NCI-H2107 treated with DMSO at 0.1 percent for 48 hours (cell line): ENCODE data around the gene DNAJC1.

ENCODE experiments used
- DNase-seq: peaks from one replicate; lab custom pipeline; 2025; ENCODE audit not compliant: unreplicated experiment; lab: John Stamatoyannopoulos, UW

The DNAJC1 gene

GRCh38 chr10:22010539-22010938, 7.0 kb upstream of the DNAJC1 start:
- no peak for DNase-seq

- no peak for DNase-seq
These were observed 2.9 kb upstream of the DNAJC1 start for GRCh38 chr10:22006379-22006884.

DNA sequence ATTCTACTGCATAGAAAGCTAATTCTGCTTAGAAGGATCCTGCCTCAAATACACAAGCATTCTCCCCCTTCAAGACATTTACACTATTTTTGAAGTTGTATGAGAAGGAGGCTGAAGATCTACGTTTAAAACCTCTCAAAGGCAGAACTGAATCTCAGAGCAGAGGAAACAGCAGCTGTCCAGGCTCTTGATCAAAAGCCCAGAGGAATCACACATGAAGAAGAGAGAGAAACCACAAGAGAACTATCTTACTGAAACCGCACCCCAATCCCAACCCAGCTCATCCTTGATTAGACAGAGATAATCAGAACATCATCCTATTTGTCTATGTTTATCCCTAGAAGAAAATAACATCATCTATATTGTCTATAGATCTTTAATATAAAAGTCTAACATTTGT, 2.2 kb upstream of the DNAJC1 start:
- no peak for DNase-seq

- no peak for DNase-seq
These were observed 393 bp upstream of the DNAJC1 start for GRCh38 chr10:22003964-22004281.

GRCh38 chr10:22002591-22003176, 846 bp downstream of the DNAJC1 start:
- no peak for DNase-seq

GRCh38 chr10:21995557-21995956, 8.0 kb downstream of the DNAJC1 start:
- no peak for DNase-seq

DNA sequence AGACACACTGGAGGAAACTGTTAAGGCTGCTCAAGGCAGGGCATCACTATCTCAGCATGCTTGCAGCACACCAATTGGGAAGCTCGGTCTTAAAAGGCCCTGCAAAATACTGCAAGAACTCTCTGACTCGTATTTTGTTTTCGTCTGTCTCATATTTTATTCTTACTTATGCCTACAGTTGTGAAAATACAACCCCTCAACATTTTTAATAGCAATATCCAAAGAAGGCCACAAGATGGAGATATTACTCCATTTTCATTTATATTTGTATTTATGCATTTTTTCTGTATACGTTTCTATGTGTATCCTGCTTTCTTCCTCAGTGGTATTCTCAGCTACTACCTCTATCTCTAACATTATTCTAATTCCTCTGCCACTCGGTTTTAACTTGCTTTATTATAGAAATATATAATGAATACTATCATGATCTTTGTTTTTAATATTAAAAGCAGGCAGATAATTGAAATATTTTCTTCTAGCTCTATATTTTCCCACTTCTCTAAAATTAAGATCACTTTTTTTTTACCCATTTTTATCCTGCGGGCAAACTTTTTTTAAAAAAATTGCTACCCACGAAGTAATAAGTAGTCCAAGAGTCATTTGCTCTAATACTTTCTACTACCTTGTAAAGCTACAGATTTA, 10.0 kb downstream of the DNAJC1 start:
- DNase-seq = peak; percentile 5

DNA sequence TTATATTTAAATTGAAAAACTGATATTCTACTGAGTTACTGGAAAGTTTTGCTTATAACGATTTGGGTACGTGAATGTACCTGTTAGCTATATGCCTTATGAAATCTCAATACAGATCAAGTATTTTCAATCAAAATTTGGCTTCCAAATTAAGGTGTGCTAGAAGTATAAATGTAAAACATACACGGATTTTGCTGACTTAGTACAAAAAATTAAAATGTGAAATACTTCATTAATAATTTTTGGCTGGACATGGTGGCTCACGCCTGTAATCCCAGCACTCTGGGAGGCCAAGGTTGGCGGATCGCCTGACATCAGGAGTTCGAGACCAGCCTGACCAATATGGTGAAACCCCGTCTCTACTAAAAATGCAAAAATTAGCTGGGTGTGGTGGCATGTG, 11.7 kb downstream of the DNAJC1 start:
- DNase-seq = no peak

DNA sequence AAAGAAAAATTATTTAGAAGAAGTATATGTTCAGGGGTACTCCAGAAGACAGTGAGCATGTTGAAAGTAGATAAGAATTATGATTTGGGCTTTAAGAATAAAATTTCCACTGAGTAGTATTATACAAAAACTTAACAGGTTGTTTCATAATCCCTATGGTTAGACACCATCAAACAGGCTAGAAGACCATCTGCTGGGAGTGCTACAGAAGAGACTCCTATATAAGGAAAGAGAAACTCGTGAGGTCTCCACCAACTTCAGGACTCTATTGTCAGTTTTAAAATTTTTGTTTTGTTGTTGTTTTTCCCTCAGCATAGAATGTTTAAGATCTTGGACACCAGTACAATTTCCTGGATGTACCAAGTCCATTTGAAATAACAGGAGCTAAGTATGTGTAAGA, 13.1 kb downstream of the DNAJC1 start:
- no peak for DNase-seq

DNA sequence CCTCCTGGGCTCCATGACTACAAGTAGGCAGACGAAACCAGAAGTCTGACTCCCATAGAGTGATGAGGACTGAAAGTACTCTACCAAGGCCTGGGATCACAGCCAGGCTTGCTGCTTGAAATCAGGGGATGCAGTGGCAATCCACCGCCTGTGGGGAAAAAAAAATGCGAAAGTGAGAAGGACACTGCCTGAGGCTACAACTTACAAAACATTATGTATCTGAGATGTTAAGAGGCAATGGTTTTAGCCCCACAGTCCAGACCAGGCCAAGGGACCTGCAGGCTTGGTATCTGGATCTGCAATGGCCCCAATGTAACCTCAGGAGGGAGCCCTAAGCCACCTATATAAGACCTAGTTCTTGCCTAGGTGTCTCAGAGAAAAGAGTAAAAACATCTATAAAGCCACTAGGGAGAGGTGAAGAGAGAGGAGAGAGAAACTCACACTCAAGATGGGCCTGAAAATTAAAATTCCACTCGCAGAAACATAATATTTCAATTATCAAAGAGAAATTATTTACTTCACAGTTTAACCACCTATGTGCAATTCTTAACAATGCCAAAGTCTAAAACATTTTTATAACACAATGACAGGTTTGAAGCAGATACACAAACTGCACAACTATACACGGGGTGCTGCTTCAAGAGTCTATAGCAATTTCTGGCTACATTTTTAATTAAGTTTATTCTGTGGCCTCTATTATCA, 13.9 kb downstream of the DNAJC1 start:
- peak; percentile 19 for DNase-seq

DNA sequence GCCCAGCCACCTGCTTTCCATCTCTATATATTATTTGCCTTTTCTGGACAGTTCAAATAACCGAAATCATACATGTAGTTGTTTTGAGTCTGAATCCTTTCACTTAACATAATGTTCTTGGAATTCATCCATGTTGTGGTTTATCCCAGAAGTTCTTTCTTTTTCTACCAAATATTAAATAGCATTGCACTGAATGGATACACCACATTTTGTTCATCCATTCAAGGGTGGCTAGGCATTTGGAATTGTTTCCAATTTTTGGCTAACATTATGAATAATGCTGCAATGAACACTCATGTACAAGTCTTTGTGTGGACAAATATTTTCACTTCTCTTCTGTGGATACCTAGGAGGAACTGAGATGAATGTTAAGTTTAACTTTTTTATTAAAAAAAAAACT, 18.0 kb downstream of the DNAJC1 start:
- DNase-seq = no peak

GRCh38 chr10:21981118-21981517, 22.4 kb downstream of the DNAJC1 start:
- no peak for DNase-seq

GRCh38 chr10:21980691-21981090, 22.8 kb downstream of the DNAJC1 start:
- no peak for DNase-seq

DNA sequence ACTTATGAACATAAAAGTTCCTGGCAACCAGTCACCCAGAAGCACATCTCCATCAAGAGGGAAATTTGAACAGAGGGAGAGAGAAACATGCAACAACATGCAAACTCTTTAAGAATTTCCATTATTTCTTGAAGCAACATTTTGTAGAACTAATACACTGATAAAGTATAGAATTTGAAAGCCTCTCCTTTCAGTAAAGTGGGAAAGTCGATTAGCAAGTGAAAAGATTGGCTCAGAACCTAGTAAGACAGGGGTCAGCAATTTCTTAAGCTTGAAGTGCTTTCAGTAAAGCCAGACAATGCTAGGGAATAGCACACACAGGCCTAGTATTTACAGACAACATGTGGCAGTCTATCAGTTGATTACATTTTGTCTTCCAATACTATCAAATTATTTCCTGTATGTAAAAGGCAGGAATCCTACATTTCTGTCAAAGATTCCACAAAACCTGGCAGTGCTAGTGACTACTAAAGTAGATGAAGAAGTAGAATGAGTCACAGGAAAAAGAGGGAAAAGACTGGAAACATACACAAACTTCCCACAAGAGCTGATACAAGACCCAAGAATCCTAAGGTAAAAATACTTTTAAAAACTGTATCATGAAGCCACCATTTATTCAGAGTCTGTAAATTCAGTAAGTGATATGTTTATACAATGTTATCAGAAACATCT, 25.2 kb downstream of the DNAJC1 start:
- DNase-seq = no peak

DNA sequence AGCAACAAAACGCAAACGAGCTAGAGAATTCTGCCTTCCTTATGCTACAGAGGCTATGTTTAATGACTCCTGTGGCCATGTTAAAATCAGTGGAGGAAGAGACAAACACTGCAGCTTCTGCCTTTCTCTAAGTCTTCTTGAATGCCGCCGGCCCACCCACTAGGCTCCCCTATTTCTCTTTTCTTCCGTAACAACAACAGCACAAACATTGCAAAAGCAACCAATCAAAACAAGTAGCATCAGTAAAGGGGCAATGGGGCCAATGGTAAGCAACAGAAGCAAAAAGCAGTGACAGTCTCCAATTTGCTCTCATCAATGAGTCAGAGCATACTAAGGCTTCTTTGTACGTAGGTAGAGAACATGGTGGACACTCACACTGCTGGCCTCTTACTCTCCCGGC, 26.8 kb downstream of the DNAJC1 start:
- DNase-seq = no peak

DNA sequence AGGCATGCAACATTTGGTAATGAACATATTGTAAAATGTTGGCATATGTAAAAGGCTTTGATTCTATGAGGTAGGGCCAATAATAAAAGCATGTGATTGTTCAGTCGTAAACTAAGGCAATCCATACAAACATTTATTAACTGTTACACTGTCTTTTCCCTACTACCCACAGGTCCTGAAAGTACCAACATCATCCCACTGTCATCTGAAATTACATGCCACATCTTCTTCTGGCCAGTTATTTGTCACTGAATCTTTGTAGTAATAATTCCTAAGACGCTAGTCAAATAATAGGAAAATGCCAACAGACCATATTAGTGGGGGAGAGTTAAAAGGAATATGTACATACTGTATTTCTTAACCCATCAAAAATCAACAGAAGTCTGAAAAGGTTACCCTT, 27.2 kb downstream of the DNAJC1 start:
- DNase-seq = no peak

DNA sequence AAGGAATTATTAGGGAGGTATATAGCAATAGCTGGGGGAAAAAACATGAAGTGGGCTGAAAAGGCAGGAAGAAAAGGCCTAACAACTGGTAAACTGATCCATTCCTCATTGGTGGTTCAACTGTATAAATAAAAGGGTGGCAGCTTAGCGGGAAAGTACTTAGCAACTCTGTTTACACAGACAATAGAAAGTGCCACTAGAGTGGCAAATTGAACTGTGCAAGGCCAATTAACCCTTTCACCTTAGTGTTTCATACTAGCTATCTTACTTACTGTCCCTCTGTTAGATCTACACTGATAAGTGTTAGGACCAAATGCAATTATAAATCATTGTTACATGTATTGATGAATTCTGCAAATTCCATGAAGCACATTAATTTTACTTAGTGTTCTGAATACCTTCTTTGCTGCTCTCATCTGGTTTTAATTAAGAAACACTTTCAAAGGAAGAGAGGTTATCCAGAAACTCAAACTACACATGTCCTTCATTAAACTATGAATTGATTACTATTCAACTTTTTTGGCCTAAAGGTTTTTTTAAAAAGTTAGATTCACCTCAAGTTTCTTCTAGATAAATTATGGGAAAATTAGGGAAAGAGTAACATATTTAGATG, 28.0 kb downstream of the DNAJC1 start:
- DNase-seq = peak; percentile 91

GRCh38 chr10:21972584-21972983, 30.9 kb downstream of the DNAJC1 start:
- no peak for DNase-seq

DNA sequence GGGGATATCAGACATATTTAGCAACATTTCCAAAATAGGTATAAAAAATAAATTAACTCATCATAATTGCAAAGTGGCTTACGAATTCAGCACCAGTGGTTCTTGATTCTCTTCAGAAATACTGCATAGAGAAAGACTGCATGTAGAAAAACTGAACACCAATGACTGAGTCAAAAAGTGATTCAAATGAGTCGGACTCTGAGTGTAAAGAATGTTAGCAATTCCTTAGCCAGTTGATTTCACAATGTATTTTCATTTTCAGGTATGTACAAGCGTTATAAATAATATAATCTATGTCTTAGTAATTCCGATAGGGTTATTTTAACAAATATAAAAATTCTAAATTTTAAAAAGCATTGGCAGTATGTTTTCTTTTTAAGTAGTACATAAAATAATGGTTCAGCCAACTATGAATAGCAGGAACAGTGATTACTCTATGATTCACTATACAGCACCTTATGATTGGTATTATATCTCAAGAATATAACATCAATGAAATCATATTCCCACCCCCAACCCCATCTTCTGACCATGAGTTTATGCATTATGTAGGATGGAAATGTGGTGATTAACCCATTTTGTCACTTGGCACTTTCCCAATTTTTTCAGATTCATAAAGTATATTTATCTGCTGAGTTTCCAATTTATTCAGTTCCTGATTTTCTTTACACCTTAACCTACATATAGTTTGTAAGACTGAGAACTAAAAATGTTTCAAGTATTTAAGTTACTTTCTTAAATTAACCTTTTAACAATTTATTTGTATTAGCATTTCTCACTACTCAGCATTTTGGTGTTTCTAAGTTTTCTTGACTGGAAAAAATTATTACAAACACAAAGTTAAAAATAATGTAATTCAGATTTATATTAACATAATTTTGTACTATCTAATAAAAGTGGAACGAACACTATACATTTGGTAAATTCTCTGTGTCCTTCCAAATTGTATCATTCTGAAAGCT, 33.9 kb downstream of the DNAJC1 start:
- no peak for DNase-seq

DNA sequence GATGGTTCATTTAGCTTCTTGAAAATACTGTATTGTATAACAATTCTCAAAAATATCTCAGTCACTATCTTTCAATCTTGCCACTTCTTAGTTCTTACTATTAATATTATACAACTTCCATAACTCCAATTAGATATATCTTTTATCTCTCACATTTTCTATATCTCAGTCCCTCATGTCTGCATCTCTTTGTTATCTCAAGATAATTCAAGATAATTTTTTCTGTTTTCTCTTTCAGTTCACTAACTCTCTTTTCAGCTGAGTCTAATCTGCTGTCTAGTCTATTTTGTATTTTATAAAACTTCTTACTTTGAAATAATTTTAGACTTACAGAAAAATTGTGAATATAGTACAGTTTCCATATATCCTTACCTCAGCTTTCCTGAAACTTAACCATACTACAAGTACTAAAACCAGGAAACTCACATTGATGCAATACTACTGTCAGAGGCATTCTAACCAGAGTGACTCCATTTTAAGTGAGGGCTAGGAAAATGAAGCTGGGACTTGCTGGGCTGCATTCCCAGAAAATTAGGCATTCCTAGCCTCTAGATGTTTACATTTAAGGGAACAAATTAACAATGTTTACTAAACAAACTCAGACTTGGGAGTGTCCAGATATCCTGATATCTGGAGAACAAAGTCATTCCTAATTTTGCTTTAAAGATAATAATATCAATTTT, 38.4 kb downstream of the DNAJC1 start:
- DNase-seq = no peak
